Mesothelial cell of epicardium (in vitro differentiated cells): ENCODE measurements around the gene OR4F15. TPM values are rescaled to one million over a fixed set of nuclear protein-coding genes. Genes with fewer than 3 reads are reported as not detected.

Experiments
- DNase-seq, 2 experiments: peaks; one replicate each; pipeline ENCODE4 v3.0.0; 2021; ENCODE audit warnings: low spot score in 2 of 2; ENCODE audit not compliant: unreplicated experiment in 2 of 2
- H3K27ac Mint-ChIP-seq: 2 replicates; pipeline ENCODE4 v1.8.0; 2021; ENCODE audit warnings: mixed read lengths
- H3K27me3 Mint-ChIP-seq: 2 replicates; pipeline ENCODE4 v1.8.0; 2021; ENCODE audit warnings: low read depth, mixed read lengths
- H3K36me3 Mint-ChIP-seq: 2 replicates; pipeline ENCODE4 v1.8.0; 2021; ENCODE audit warnings: mixed read lengths
- H3K4me1 Mint-ChIP-seq: 2 replicates; pipeline ENCODE4 v1.8.0; 2021; ENCODE audit warnings: mixed read lengths
- H3K4me3 Mint-ChIP-seq: 2 replicates; pipeline ENCODE4 v1.8.0; 2021; ENCODE audit warnings: mild to moderate bottlenecking, moderate library complexity, mixed read lengths
- H3K9me3 Mint-ChIP-seq: 2 replicates; pipeline ENCODE4 v1.8.0; 2021; ENCODE audit warnings: mixed read lengths
- total RNA-seq: library from RNA; stranded (reverse); gene quantifications from 3 replicates; pipeline ENCODE4 v1.2.1, GENCODE V29; 2021
- TF ChIP-seq, protein P1 (sequence below): fragments of 200-600 bp; sonication (generic); IDR thresholded peaks from one replicate; pipeline ENCODE4 v1.5.0; 2021; ENCODE audit warnings: antibody characterized with exemption; ENCODE audit not compliant: unreplicated experiment

The OR4F15 gene
- total RNA-seq, 1 donor from 2014 or later = not detected

GRCh38 chr15:101810456-101810855 lies 1.5 kb upstream of the OR4F15 start:
- Mint-ChIP-seq H3K27me3 (peaks cover 49% of the 10 kb centered on the region), H3K36me3 (no peaks in the 10 kb centered on the region), H3K4me3 (no peak overlapping the region), H3K9me3 (no peaks in the 10 kb centered on the region), H3K4me1 (no peaks in the 10 kb centered on the region), H3K27ac (no peak overlapping the region)
- DNase-seq = no peak
- TF ChIP-seq, protein P1, sequence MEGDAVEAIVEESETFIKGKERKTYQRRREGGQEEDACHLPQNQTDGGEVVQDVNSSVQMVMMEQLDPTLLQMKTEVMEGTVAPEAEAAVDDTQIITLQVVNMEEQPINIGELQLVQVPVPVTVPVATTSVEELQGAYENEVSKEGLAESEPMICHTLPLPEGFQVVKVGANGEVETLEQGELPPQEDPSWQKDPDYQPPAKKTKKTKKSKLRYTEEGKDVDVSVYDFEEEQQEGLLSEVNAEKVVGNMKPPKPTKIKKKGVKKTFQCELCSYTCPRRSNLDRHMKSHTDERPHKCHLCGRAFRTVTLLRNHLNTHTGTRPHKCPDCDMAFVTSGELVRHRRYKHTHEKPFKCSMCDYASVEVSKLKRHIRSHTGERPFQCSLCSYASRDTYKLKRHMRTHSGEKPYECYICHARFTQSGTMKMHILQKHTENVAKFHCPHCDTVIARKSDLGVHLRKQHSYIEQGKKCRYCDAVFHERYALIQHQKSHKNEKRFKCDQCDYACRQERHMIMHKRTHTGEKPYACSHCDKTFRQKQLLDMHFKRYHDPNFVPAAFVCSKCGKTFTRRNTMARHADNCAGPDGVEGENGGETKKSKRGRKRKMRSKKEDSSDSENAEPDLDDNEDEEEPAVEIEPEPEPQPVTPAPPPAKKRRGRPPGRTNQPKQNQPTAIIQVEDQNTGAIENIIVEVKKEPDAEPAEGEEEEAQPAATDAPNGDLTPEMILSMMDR = no peak

DNA sequence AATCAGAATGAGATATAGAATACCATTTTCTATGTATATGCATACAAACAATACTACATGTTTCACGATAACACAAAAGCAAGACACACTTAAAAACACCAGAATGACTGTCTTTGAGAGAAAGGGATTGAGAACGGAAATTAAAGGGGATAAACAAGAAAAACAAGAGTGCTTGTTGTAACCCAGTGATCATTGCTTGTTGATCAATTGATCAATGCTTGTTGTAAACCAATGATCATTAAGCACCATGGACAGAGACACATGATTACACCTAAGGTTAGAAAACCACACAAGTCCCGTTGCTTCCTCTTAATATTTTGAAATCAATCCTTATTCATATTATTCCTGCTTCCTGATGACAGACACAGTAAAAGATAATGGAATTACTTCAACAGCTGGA lies 1.1 kb upstream of the OR4F15 start:
- H3K9me3 Mint-ChIP-seq = no peaks in the 10 kb centered on the region
- DNase-seq = no peak
- H3K27ac Mint-ChIP-seq = no peak overlapping the region
- no peaks in the 10 kb centered on the region for H3K4me1 Mint-ChIP-seq
- peaks cover 48% of the 10 kb centered on the region for H3K27me3 Mint-ChIP-seq
- H3K36me3 Mint-ChIP-seq = no peaks in the 10 kb centered on the region
- TF ChIP-seq, protein P1 = no peak
- no peak overlapping the region for H3K4me3 Mint-ChIP-seq

GRCh38 chr15:101813803-101814534 lies 2.0 kb downstream of the OR4F15 start:
- no peak for DNase-seq
- H3K4me3 Mint-ChIP-seq = no peak overlapping the region
- H3K9me3 Mint-ChIP-seq = no peaks in the 10 kb centered on the region
- TF ChIP-seq, protein P1 = no peak
- peaks cover 59% of the 10 kb centered on the region for H3K27me3 Mint-ChIP-seq
- no peak overlapping the region for H3K27ac Mint-ChIP-seq
- H3K4me1 Mint-ChIP-seq = no peaks in the 10 kb centered on the region
- H3K36me3 Mint-ChIP-seq = no peaks in the 10 kb centered on the region

DNA sequence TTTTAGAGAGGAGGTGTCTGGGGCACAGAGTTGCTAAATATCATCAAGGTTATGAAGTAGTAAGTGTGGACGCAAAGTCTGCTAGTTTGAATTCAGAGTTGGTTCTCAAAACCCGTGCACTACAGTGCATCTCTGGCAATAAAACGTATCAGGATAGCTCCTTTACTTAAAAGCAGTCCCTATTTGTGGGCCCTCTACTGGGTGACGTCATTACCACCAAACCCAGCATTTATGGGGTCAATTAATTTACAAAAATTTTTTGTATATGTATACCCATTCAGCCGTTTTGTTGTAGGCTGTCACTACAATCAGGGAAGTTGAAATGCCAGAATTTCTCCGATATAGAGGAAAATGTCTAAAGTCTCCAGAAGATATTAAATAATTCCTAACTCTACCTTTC lies 8.8 kb downstream of the OR4F15 start:
- Mint-ChIP-seq H3K36me3 (no peaks in the 10 kb centered on the region), H3K4me3 (no peak overlapping the region), H3K4me1 (no peaks in the 10 kb centered on the region), H3K9me3 (peaks cover 24% of the 10 kb centered on the region), H3K27ac (no peak overlapping the region), H3K27me3 (peaks cover 41% of the 10 kb centered on the region)
- TF ChIP-seq, protein P1 = no peak
- DNase-seq = no peak

- peaks cover 39% of the 10 kb centered on the region for H3K9me3 Mint-ChIP-seq
- no peaks in the 10 kb centered on the region for H3K36me3 Mint-ChIP-seq
- H3K27me3 Mint-ChIP-seq = peaks cover 29% of the 10 kb centered on the region
- TF ChIP-seq, protein P1 = no peak
- no peaks in the 10 kb centered on the region for H3K4me1 Mint-ChIP-seq
- H3K4me3 Mint-ChIP-seq = no peak overlapping the region
- no peak overlapping the region for H3K27ac Mint-ChIP-seq
- DNase-seq = no peak
Observed at GRCh38 chr15:101827257-101827656, 15.3 kb downstream of the OR4F15 start.
